Parathyroid adenoma (tissue), 2 donors: ENCODE results near the gene UXT.
"Not testable (repeated sequence)": the region's sequence is repeated elsewhere in the genome, so short reads cannot be mapped to it uniquely, and the experiment has no call there.

Source experiments
- H2AFZ ChIP-seq: fragments of 300-600 bp; sonication (generic); one replicate; pipeline ENCODE4 v1.7.0; 2017; ENCODE audit warnings: antibody characterized with exemption, mild to moderate bottlenecking
- H3K27ac ChIP-seq: fragments of 300-600 bp; sonication (generic); one replicate; pipeline ENCODE4 v1.7.0; 2017
- H3K27me3 ChIP-seq: fragments of 300-600 bp; sonication (generic); one replicate; pipeline ENCODE4 v1.7.0; 2017; ENCODE audit warnings: low read length; ENCODE audit not compliant: control insufficient read depth, insufficient read depth
- H3K36me3 ChIP-seq: fragments of 300-600 bp; sonication (generic); one replicate; pipeline ENCODE4 v1.7.0; 2017; ENCODE audit warnings: low read length; ENCODE audit not compliant: control insufficient read depth, insufficient read depth
- H3K4me1 ChIP-seq: fragments of 300-600 bp; sonication (generic); one replicate; pipeline ENCODE4 v1.7.0; 2017; ENCODE audit warnings: control low read depth
- H3K4me2 ChIP-seq: fragments of 300-600 bp; sonication (generic); one replicate; pipeline ENCODE4 v1.7.0; 2017; ENCODE audit warnings: low read length
- H3K4me3 ChIP-seq: fragments of 300-600 bp; sonication (generic); one replicate; pipeline ENCODE4 v1.7.0; 2017; ENCODE audit warnings: low read depth, low read length
- H3K79me2 ChIP-seq: fragments of 300-600 bp; sonication (generic); one replicate; pipeline ENCODE4 v1.7.0; 2017; ENCODE audit warnings: control low read depth
- H3K9ac ChIP-seq: fragments of 300-600 bp; sonication (generic); one replicate; pipeline ENCODE4 v1.7.0; 2017; ENCODE audit warnings: mild to moderate bottlenecking
- H3K9me3 ChIP-seq: fragments of 300-600 bp; sonication (generic); one replicate; pipeline ENCODE4 v1.7.0; 2017; ENCODE audit warnings: low read length; ENCODE audit not compliant: control insufficient read depth
- TF ChIP-seq, protein P1 (sequence below): fragments of 300-600 bp; sonication (generic); IDR thresholded peaks from one replicate; pipeline ENCODE4 v1.7.0; 2017; ENCODE audit warnings: antibody characterized with exemption, mild to moderate bottlenecking
- donor health status: primary hyperparathyroidism.

Gene UXT

DNA sequence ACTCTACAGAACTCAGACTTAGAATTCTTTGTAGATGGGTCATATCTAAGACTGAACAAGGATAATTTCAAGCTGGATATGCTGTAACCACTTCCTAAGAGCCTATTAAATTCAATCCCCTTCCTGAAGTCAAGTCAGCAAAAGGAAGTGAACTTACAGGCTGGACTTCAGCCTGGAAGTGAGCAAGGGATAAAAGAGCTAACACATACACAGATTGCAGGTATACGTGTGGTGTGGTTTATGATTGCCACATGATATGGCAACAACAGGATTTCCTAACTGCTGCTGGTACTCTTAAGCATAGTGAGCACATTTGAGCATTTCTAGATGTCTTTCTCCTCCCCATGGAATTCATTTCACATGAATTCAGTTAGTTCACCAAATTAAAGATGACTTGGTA, 38.2 kb upstream of the UXT start:
- no peaks in the 10 kb centered on the region for H3K36me3 ChIP-seq
- no peak overlapping the region for H3K9ac ChIP-seq
- H3K4me1 ChIP-seq: no peaks in the 10 kb centered on the region
- TF ChIP-seq, protein P1, sequence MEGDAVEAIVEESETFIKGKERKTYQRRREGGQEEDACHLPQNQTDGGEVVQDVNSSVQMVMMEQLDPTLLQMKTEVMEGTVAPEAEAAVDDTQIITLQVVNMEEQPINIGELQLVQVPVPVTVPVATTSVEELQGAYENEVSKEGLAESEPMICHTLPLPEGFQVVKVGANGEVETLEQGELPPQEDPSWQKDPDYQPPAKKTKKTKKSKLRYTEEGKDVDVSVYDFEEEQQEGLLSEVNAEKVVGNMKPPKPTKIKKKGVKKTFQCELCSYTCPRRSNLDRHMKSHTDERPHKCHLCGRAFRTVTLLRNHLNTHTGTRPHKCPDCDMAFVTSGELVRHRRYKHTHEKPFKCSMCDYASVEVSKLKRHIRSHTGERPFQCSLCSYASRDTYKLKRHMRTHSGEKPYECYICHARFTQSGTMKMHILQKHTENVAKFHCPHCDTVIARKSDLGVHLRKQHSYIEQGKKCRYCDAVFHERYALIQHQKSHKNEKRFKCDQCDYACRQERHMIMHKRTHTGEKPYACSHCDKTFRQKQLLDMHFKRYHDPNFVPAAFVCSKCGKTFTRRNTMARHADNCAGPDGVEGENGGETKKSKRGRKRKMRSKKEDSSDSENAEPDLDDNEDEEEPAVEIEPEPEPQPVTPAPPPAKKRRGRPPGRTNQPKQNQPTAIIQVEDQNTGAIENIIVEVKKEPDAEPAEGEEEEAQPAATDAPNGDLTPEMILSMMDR: no peak
- H3K27ac ChIP-seq: no peak overlapping the region
- no peak overlapping the region for H3K4me3 ChIP-seq
- H3K79me2 ChIP-seq: no peaks in the 10 kb centered on the region
- H3K9me3 ChIP-seq: no peaks in the 10 kb centered on the region
- no peaks in the 10 kb centered on the region for H3K27me3 ChIP-seq
- no peak overlapping the region for H3K4me2 ChIP-seq
- peak overlapping the region; percentile 17 for H2AFZ ChIP-seq

DNA sequence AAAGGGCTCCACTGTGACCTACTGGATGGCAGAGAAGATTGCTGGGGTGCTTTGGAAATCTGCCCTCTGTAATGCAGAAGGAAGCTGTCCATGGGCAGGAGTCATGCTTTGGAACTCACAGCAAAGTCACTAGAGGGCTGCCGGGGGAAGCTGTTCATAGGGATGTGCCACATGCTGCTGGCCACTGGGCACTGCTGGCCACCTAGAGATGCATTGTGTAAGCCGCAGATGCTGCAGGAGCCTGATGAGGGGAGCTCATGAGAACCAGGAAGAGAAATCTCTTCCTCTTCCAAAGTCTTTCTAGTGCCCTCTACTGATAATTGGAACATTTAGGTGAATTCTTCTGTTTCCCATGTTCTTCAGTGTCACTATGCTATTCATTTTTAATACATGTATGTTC, 31.2 kb upstream of the UXT start:
- no peak overlapping the region for H3K4me3 ChIP-seq
- no peak overlapping the region for H2AFZ ChIP-seq
- no peak overlapping the region for H3K27ac ChIP-seq
- H3K36me3 ChIP-seq: no peaks in the 10 kb centered on the region
- no peaks in the 10 kb centered on the region for H3K79me2 ChIP-seq
- H3K4me1 ChIP-seq: no peaks in the 10 kb centered on the region
- TF ChIP-seq, protein P1: peak; percentile 14
- no peaks in the 10 kb centered on the region for H3K9me3 ChIP-seq
- H3K4me2 ChIP-seq: no peak overlapping the region
- H3K9ac ChIP-seq: no peak overlapping the region
- H3K27me3 ChIP-seq: no peaks in the 10 kb centered on the region

DNA sequence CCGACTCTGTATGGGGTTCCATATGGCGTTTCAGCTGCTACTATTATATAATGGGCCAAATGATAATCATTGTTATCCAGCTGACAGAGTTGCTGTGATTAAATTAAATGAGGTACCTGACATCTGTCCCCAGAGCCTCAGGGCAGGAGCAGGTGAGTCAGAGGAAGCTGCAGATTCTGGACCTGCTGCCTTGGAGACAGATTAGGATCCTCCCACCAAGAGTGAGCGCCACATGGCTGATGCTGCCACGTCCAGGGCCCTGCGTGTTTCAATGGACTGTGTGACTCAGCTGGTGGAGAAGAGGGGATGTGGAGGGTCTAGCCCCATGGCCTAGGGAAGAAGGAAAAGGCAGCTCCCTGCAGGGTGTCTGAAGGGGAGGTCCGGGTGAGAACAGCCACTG, 28.3 kb upstream of the UXT start:
- no peak overlapping the region for H2AFZ ChIP-seq
- no peaks in the 10 kb centered on the region for H3K4me1 ChIP-seq
- H3K79me2 ChIP-seq: no peaks in the 10 kb centered on the region
- no peaks in the 10 kb centered on the region for H3K36me3 ChIP-seq
- H3K4me3 ChIP-seq: no peak overlapping the region
- H3K9me3 ChIP-seq: no peaks in the 10 kb centered on the region
- no peak overlapping the region for H3K9ac ChIP-seq
- H3K27me3 ChIP-seq: no peaks in the 10 kb centered on the region
- no peak overlapping the region for H3K27ac ChIP-seq
- no peak overlapping the region for H3K4me2 ChIP-seq
- TF ChIP-seq, protein P1: no peak

DNA sequence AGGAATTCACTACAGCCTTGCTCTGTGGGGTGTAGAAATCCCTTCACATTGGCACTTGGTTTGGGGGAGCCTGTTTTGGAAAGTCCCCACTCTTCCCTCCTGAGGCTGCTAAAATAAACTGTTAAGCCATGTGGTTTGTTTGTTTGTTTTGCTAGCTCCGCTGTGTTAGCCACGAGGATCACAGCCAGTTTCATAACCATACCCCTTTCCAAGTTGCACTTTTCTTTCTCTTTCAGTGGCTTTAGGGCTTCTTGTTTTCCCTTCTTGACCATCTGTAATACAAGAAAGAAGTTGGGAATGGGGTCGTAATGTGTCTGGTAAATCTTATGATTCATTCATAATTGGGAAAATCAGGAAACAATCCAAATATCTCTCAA, 24.8 kb upstream of the UXT start:
- Histone ChIP-seq H3K9me3 (no peaks in the 10 kb centered on the region), H3K4me1 (no peaks in the 10 kb centered on the region), H3K4me3 (no peak overlapping the region), H3K4me2 (no peak overlapping the region), H2AFZ (no peak overlapping the region), H3K36me3 (no peaks in the 10 kb centered on the region), H3K27ac (no peak overlapping the region), H3K27me3 (no peaks in the 10 kb centered on the region), H3K9ac (no peak overlapping the region), H3K79me2 (no peaks in the 10 kb centered on the region)
- TF ChIP-seq, protein P1: no peak

DNA sequence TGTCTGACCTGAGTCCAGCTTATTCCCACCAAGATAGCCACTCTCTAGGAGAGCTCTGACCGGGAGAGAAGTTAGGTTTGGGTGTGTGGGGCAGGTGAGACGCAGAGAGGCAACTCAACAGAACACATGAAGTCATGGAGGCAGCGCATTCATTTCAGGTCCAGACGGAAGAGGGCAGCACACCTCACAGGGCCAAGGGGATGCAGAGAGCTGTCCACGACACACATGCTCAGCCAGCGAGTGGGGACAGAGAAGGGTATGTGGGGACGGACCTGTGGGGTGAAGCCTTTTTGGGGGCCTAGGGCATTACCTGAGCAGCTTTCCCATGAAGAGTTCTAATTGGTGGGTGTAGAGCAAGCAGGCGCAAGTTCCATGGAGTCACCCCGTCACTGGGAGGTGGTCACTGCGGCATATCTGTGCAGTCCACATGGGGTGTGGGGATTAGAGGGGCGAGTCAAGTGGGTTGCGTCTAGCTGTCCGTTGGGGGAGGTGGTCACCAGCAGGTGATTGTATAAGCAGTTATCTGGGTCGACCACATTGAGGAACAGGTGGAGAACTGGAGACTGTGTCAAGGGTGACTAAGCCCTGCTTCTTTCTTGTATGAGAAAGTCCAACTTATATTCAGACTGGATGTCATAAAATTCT, 24.3 kb upstream of the UXT start:
- H3K79me2 ChIP-seq: no peaks in the 10 kb centered on the region
- no peaks in the 10 kb centered on the region for H3K27me3 ChIP-seq
- no peak overlapping the region for H3K27ac ChIP-seq
- no peak overlapping the region for H2AFZ ChIP-seq
- H3K4me2 ChIP-seq: no peak overlapping the region
- H3K36me3 ChIP-seq: no peaks in the 10 kb centered on the region
- no peak overlapping the region for H3K9ac ChIP-seq
- no peaks in the 10 kb centered on the region for H3K4me1 ChIP-seq
- H3K9me3 ChIP-seq: no peaks in the 10 kb centered on the region
- TF ChIP-seq, protein P1: no peak
- H3K4me3 ChIP-seq: no peak overlapping the region

DNA sequence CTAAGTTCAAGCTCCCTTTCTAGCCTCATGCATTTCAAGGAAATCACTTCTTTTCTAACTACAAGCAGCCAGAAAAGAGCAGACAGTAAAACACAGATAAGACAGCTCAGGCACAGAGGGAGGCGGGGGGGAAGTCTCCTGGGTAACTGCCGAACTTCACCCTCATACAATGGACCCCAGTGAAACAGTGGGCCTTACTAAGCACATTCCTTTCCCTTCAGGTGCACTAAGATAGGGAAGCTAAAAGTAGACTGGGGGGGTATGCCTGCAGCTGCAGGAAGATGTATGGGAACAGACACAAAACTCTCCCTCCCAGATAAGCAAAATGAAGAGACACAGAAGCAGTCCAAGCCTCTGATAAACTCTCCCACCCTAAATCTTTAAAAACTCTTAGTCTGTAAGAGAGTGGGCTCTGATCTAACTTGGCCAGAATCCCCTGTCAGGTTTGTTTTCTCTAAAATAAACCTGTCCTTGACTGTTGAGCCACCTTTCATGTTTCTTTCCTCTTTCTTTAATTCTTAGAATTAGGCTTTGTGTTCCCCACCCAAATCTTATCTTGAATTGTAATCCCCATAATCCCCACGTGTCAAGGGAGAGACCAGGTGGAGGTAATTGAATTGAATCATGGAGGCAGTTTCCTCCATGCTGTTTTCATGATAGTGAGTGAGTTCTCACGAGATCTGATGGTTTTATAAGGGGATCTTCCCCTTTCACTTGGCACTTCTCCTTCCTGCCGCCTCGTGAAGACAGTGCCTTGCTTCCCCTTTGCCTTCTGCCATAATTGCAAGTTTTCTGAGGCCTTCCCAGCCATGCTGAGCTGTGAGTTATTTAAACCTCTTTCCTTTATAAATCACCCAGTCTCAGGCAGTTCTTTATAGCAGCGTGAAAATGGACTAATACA, 17.2 kb upstream of the UXT start:
- H3K36me3 ChIP-seq, H3K4me2 ChIP-seq, H3K27me3 ChIP-seq, H3K9ac ChIP-seq, H3K79me2 ChIP-seq, H3K4me1 ChIP-seq, H3K9me3 ChIP-seq, H3K4me3 ChIP-seq: not testable (repeated sequence)
- Histone ChIP-seq H2AFZ (peak overlapping the region; percentile 56), H3K27ac (peak overlapping the region; percentile 15)
